ENCODE measurements around the gene DIMT1. TPM values are rescaled to one million over a fixed set of nuclear protein-coding genes. Genes with fewer than 3 reads are reported as not detected.

DIMT1 gene
- total and polyA plus RNA-seq, 2 of the 8 experiments (the other 6 are each of a cell fraction or from before 2014, with no cell fraction given): 19.3 to 42.1 TPM

- TF ChIP-seq CHD7 (IDR thresholded peaks at IDR 0.05; ENCODE audit: insufficient replicate concordance, low read length) (no peak), SRF (IDR thresholded peaks at IDR 0.05; ENCODE audit: low read depth, low read length) (no peak), SP2 (IDR thresholded peaks at IDR 0.05; ENCODE audit: low read length) (no peak)
Observed at GRCh38 chr5:62450259-62450658, 46.6 kb upstream of the DIMT1 start (continued).
